H1 (cell line): ENCODE measurements around the gene CRACDL. TPM values are rescaled to one million over a fixed set of nuclear protein-coding genes. Genes with fewer than 3 reads are reported as not detected.

Experiments
- CTCF ChIA-PET: fragments of 300-600 bp; sonication (Branson Sonifier 250); formaldehyde crosslinking; loops from one replicate; lab custom pipeline; 2021; ENCODE audit not compliant: partially characterized antibody; lab: Charles Lee
- POLR2A ChIA-PET: fragments of 300-600 bp; sonication (Branson Sonifier 250); formaldehyde crosslinking; loops from one replicate; lab custom pipeline; 2021; ENCODE audit warnings: inconsistent platforms; ENCODE audit not compliant: partially characterized antibody; lab: Charles Lee
- DNase-seq, 2 experiments: peaks; one replicate each; pipeline versions ENCODE4 v3.0.0 to v3.0.0-alpha.2; 2010 to 2022; ENCODE audit warnings: low spot score in 2 of 2, low read depth in 1 of 2, mixed read lengths in 1 of 2
- FAIRE-seq: peaks from 2 replicates; lab custom pipeline; 2011; peaks lifted over from hg19 to GRCh38; lab: Jason Lieb, UNC
- H2AFZ ChIP-seq: 2 replicates; pipeline ENCODE4 v1.8.1; 2012; ENCODE audit warnings: low read length, inconsistent platforms
- H2AK5ac ChIP-seq: 2 replicates; pipeline ENCODE4 v1.6.1; 2013; ENCODE audit warnings: low read depth, low read length
- H2BK120ac ChIP-seq: replicated peaks from 2 replicates; pipeline ENCODE3; 2013; ENCODE audit warnings: low read depth, low read length, inconsistent platforms
- H2BK12ac ChIP-seq: 2 replicates; pipeline ENCODE4 v1.6.1; 2013; ENCODE audit warnings: low read depth, low read length
- H2BK15ac ChIP-seq: 2 replicates; pipeline ENCODE4 v1.6.1; 2013; ENCODE audit warnings: low read length
- H2BK20ac ChIP-seq: 2 replicates; pipeline ENCODE4 v1.6.1; 2013; ENCODE audit warnings: low read length
- H2BK5ac ChIP-seq: 2 replicates; pipeline ENCODE4 v1.6.1; 2013; ENCODE audit warnings: low read depth, low read length
- H3K14ac ChIP-seq: 2 replicates; pipeline ENCODE4 v1.6.1; 2013; ENCODE audit warnings: inconsistent platforms; ENCODE audit not compliant: insufficient read length
- H3K18ac ChIP-seq: 2 replicates; pipeline ENCODE4 v1.6.1; 2013; ENCODE audit warnings: low read length; ENCODE audit errors: extremely low read depth
- H3K23ac ChIP-seq: 2 replicates; pipeline ENCODE4 v1.6.1; 2013; ENCODE audit warnings: inconsistent platforms; ENCODE audit not compliant: insufficient read length
- H3K23me2 ChIP-seq: 2 replicates; pipeline ENCODE4 v1.6.1; 2013; ENCODE audit warnings: low read depth, low read length
- H3K27ac ChIP-seq: 2 replicates; pipeline ENCODE4 v1.6.1; 2011; ENCODE audit warnings: low read depth, low read length, inconsistent platforms
- H3K27me3 ChIP-seq, 4 experiments: replicated peaks in 1 of 4; 1 replicate in 1 of 4; 2 replicates in 3 of 4; pipeline versions ENCODE4 v1.6.1 to v1.8.1; 2011 to 2013; ENCODE audit warnings: low read length in 3 of 4, mild to moderate bottlenecking in 3 of 4, inconsistent platforms in 2 of 4, mixed read lengths in 2 of 4, moderate library complexity in 1 of 4; ENCODE audit not compliant: control insufficient read depth in 3 of 4, insufficient read depth in 3 of 4; ENCODE audit errors: extremely low read depth in 1 of 4
- H3K36me3 ChIP-seq, 4 experiments: 2 replicates each; pipeline versions ENCODE4 v1.6.1 to v1.8.1; 2011 to 2013; ENCODE audit warnings: mild to moderate bottlenecking in 4 of 4, low read length in 3 of 4, moderate library complexity in 2 of 4, control low read depth in 1 of 4, inconsistent platforms in 1 of 4; ENCODE audit not compliant: insufficient read depth in 4 of 4, control insufficient read depth in 2 of 4
- H3K4ac ChIP-seq: replicated peaks from 2 replicates; pipeline ENCODE3; 2013; ENCODE audit warnings: low read length, low read depth, mixed read lengths, inconsistent platforms; ENCODE audit not compliant: insufficient read length
- H3K4me1 ChIP-seq, 4 experiments: replicated peaks in 1 of 4; 1 replicate in 1 of 4; 2 replicates in 3 of 4; pipeline versions ENCODE4 v1.6.1 to v1.8.1; 2011 to 2013; ENCODE audit warnings: low read length in 3 of 4, inconsistent platforms in 2 of 4, mixed read lengths in 1 of 4; ENCODE audit not compliant: insufficient read depth in 4 of 4, control insufficient read depth in 3 of 4
- H3K4me2 ChIP-seq, 2 experiments: 2 replicates each; pipeline versions ENCODE4 v1.6.1 to v1.8.1; 2011 to 2013; ENCODE audit warnings: low read depth in 2 of 2, low read length in 2 of 2, control low read depth in 1 of 2, inconsistent platforms in 1 of 2, mild to moderate bottlenecking in 1 of 2; ENCODE audit not compliant: insufficient read depth in 1 of 2
- H3K4me3 ChIP-seq, 4 experiments: fragments of 200-600, 300-600 bp in 1 of 4; sonication (generic), shearing (Covaris generic), sonication (Bioruptor Twin) in 1 of 4; 2 replicates each; pipeline versions ENCODE4 v1.5.1 to v1.8.1; 2011 to 2016; ENCODE audit warnings: low read length in 4 of 4, low read depth in 3 of 4, control low read depth in 2 of 4, inconsistent platforms in 2 of 4, mild to moderate bottlenecking in 2 of 4, mixed read lengths in 1 of 4, moderate library complexity in 1 of 4; ENCODE audit not compliant: insufficient read depth in 2 of 4; ENCODE audit errors: extremely low read depth in 1 of 4
- H3K56ac ChIP-seq: replicated peaks from 2 replicates; pipeline ENCODE3; 2013; ENCODE audit warnings: low read depth, mild to moderate bottlenecking, mixed read lengths, low read length, inconsistent platforms; ENCODE audit not compliant: insufficient read length
- H3K79me1 ChIP-seq: 2 replicates; pipeline ENCODE4 v1.6.1; 2013; ENCODE audit warnings: low read depth, low read length, control low read depth
- H3K79me2 ChIP-seq, 2 experiments: 2 replicates each; pipeline versions ENCODE4 v1.6.1 to v1.8.1; 2012 to 2013; ENCODE audit warnings: low read length in 2 of 2, mild to moderate bottlenecking in 2 of 2, inconsistent platforms in 1 of 2; ENCODE audit not compliant: insufficient read depth in 2 of 2, control insufficient read depth in 1 of 2
- H3K9ac ChIP-seq, 4 experiments: replicated peaks in 1 of 4; 1 replicate in 1 of 4; 2 replicates in 3 of 4; pipeline versions ENCODE4 v1.6.1 to v1.8.1; 2011 to 2013; ENCODE audit warnings: low read depth in 3 of 4, low read length in 3 of 4, control low read depth in 2 of 4, mild to moderate bottlenecking in 2 of 4, moderate library complexity in 2 of 4, inconsistent platforms in 1 of 4; ENCODE audit errors: extremely low read depth in 1 of 4
- H3K9me3 ChIP-seq, 2 experiments: 2 replicates each; pipeline versions ENCODE4 v1.6.1 to v1.8.1; 2012 to 2013; ENCODE audit warnings: mild to moderate bottlenecking in 2 of 2, moderate library complexity in 2 of 2, control low read depth in 1 of 2, inconsistent platforms in 1 of 2, low read depth in 1 of 2, low read length in 1 of 2, mixed read lengths in 1 of 2; ENCODE audit not compliant: insufficient read depth in 2 of 2
- H4K20me1 ChIP-seq, 2 experiments: replicated peaks in 1 of 2; 2 replicates each; pipeline versions ENCODE3 to v1.8.1; 2011 to 2013; ENCODE audit warnings: inconsistent platforms in 2 of 2, low read length in 2 of 2, mild to moderate bottlenecking in 1 of 2; ENCODE audit not compliant: insufficient read depth in 2 of 2, control insufficient read depth in 1 of 2
- H4K5ac ChIP-seq: 2 replicates; pipeline ENCODE4 v1.6.1; 2013; ENCODE audit warnings: low read length, low read depth, mixed read lengths, inconsistent platforms; ENCODE audit not compliant: insufficient read length
- H4K8ac ChIP-seq: 2 replicates; pipeline ENCODE4 v1.8.0; 2013; ENCODE audit warnings: mild to moderate bottlenecking, moderate library complexity, low read length, inconsistent platforms; ENCODE audit not compliant: insufficient read depth; ENCODE audit errors: extremely low read depth
- H4K91ac ChIP-seq: replicated peaks from 2 replicates; pipeline ENCODE3; 2013; ENCODE audit warnings: low read length, mixed read lengths, inconsistent platforms; ENCODE audit not compliant: insufficient read length
- BRCA1 ChIP-seq: IDR thresholded peaks from 2 replicates; pipeline ENCODE4 v1.6.1; 2012; ENCODE audit warnings: low read depth, low read length, improper control_type of control experiment
- CBX5 ChIP-seq: fragments of 300-800, 300-1000 bp; sonication (generic); IDR thresholded peaks from 2 replicates; pipeline ENCODE4 v1.7.1; 2016; ENCODE audit warnings: antibody characterized with exemption, low read length, low read depth
- CREB1 ChIP-seq: IDR thresholded peaks from 2 replicates; pipeline ENCODE4 v1.6.1; 2012; ENCODE audit warnings: inconsistent platforms
- CTCF ChIP-seq, 3 experiments: IDR thresholded peaks; 1 replicate in 2 of 3; 2 replicates in 1 of 3; pipeline versions ENCODE4 v1.5.1 to v1.6.1; 2011; ENCODE audit warnings: low read length in 3 of 3, mild to moderate bottlenecking in 3 of 3, inconsistent platforms in 2 of 3, low read depth in 1 of 3, moderate library complexity in 1 of 3; ENCODE audit not compliant: insufficient read depth in 1 of 3; ENCODE audit errors: control extremely low read depth in 1 of 3
- EP300 ChIP-seq, 2 experiments: IDR thresholded peaks; 1 replicate in 1 of 2; 2 replicates in 1 of 2; pipeline ENCODE4 v1.6.1; 2011 to 2012; ENCODE audit warnings: low read depth in 2 of 2, low read length in 2 of 2, mild to moderate bottlenecking in 2 of 2, borderline replicate concordance in 1 of 2, inconsistent platforms in 1 of 2, moderate library complexity in 1 of 2
- GTF2F1 ChIP-seq: IDR thresholded peaks from 2 replicates; pipeline ENCODE4 v1.6.1; 2012; ENCODE audit warnings: low read depth, low read length, improper control_type of control experiment, borderline replicate concordance
- KDM4A ChIP-seq: IDR thresholded peaks from one replicate; pipeline ENCODE4 v1.7.1; 2012; ENCODE audit warnings: low read depth, mild to moderate bottlenecking, moderate library complexity, low read length, inconsistent platforms; ENCODE audit not compliant: severe bottlenecking
- WGBS, 2 experiments: shearing (Covaris generic) in 1 of 2; methylation state at CpG; one replicate each; pipeline versions ENCODE4 v1.1.6 to v1.1.7; 2013 to 2015; ENCODE audit warnings: low lambda C conversion rate in 2 of 2, mixed read lengths in 2 of 2, inconsistent platforms in 1 of 2, low coverage in 1 of 2, missing lambda C conversion rate in 1 of 2; ENCODE audit not compliant: insufficient replicate concordance in 2 of 2, insufficient coverage in 1 of 2, insufficient read length in 1 of 2; ENCODE audit errors: extremely low coverage in 1 of 2, missing lambda C conversion rate in 1 of 2; 5-methylcytosine and 5-hydroxymethylcytosine counted together
- polyA plus RNA-seq, 7 experiments: library from polyadenylated mRNA; depleted of rRNA in 3 of 7; stranded (reverse) in 5 of 7; unstranded in 2 of 7; fragments of >200 nt in 5 of 7; fragments of 200-250 nt in 2 of 7; gene quantifications; 1 replicate in 5 of 7; 2 replicates in 1 of 7; 4 replicates in 1 of 7; pipeline versions ENCODE4 v1.2.1 to v1.2.3, GENCODE V29; 2011 to 2013; ENCODE audit warnings: missing spikeins in 2 of 7, mixed read lengths in 2 of 7
- total RNA-seq: library from RNA; stranded (reverse); fragmentation: NEBNext Ultra II Directional; extraction: Animal tissue kit (Norgen Biotek cat#: 25700); gene quantifications from 2 replicates; pipeline ENCODE4 v1.2.1, GENCODE V29; 2021

Gene CRACDL
- total and polyA plus RNA-seq, 2 of the 8 experiments (the other 6 are each of a cell fraction or from before 2014, with no cell fraction given): 0.07 to 0.38 TPM

- Histone ChIP-seq H3K4me3 (no peak overlapping the region), H2AK5ac (no peak overlapping the region), H3K23me2 (peaks cover 6% of the 10 kb centered on the region), H3K4ac (no peak overlapping the region), H3K36me3 (no peaks in the 10 kb centered on the region), H3K79me2 (no peaks in the 10 kb centered on the region), H3K9me3 (no peaks in the 10 kb centered on the region), H4K5ac (no peak overlapping the region), H4K20me1 (no peaks in the 10 kb centered on the region), H2BK120ac (no peak overlapping the region), H3K23ac (no peak overlapping the region), H4K8ac (no peak overlapping the region), H3K4me2 (no peak overlapping the region), H3K9ac (no peak overlapping the region), H3K18ac (no peak overlapping the region), H3K79me1 (no peaks in the 10 kb centered on the region), H3K4me1 (peaks cover 0 to 6% (median 1%) of the 10 kb centered on the region in 4 experiments; a peak in 2 of 7 replicates), H2BK12ac (no peak overlapping the region), H3K27me3 (peaks cover 18 to 31% (median 23%) of the 10 kb centered on the region in 4 experiments), H3K14ac (no peak overlapping the region), H4K91ac (no peak overlapping the region), H3K27ac (no peak overlapping the region), H2AFZ (no peak overlapping the region), H2BK15ac (no peak overlapping the region), H2BK5ac (no peak overlapping the region), H3K56ac (no peak overlapping the region), H2BK20ac (no peak overlapping the region)
- ChIA-PET CTCF (no interaction called here), POLR2A (no interaction called here)
- TF ChIP-seq CTCF (IDR thresholded peaks at IDR 0.05; ENCODE audit: control extremely low read depth in 1 of 3, insufficient read depth in 1 of 3, low read depth in 1 of 3, low read length in 3 of 3) (no peak), BRCA1 (no peak), CBX5 (no peak), GTF2F1 (no peak), KDM4A (no peak), CREB1 (no peak), EP300 (IDR thresholded peaks at IDR 0.05; ENCODE audit: borderline replicate concordance in 1 of 2, low read depth in 2 of 2, low read length in 2 of 2) (no peak)
- 95% methylated on average over 3 of the region's 3 CpGs; no CpG with 5 or more reads in 1 of the 2 experiments for WGBS, 2 experiments
- peak in 1 of 2 experiments; percentile 7 for DNase-seq
- FAIRE-seq: no peak
These were observed 4.4 kb downstream of the CRACDL start for GRCh38 chr2:98931596-98931995.
